Measurements from ENCODE around the gene RFNG. TPM values are rescaled to one million over a fixed set of nuclear protein-coding genes. Genes with fewer than 3 reads are reported as not detected.
A peak's percentile ranks its signal among the peaks of the same experiment; 100 is the strongest.

RFNG gene
- total and polyA plus RNA-seq, 2 of the 13 experiments (the other 11 are each of a cell fraction or from before 2014, with no cell fraction given): 61.4 to 64.0 TPM

- peak; percentile 66; the same call in 1 of the 2 replicates for TF ChIP-seq HNRNPL (IDR thresholded peaks at IDR 0.05; ENCODE audit: low read depth, low read length)
- TF ChIP-seq ZFP91 (CRISPR knock-in tag; IDR thresholded peaks at IDR 0.05; ENCODE audit: borderline replicate concordance): no peak
- TF ChIP-seq RBM39 (IDR thresholded peaks at IDR 0.05; ENCODE audit: low read depth, low read length, poor library complexity, severe bottlenecking): peak; percentile 85
- no peak for TF ChIP-seq FIP1L1 (IDR thresholded peaks at IDR 0.05; ENCODE audit: borderline replicate concordance, insufficient read depth, low read depth, low read length)
- peak; percentile 4 for TF ChIP-seq TAF15 (IDR thresholded peaks at IDR 0.05; ENCODE audit: low read depth, low read length, poor library complexity, severe bottlenecking)
- peak; percentile 6; the same call in 1 of the 2 replicates for TF ChIP-seq ZBTB38 (CRISPR knock-in tag; IDR thresholded peaks at IDR 0.05)
- TF ChIP-seq ZBTB33 (CRISPR knock-in tag; IDR thresholded peaks at IDR 0.05): peak; percentile 77; the same call in 1 of the 2 replicates
- no peak for TF ChIP-seq ZBTB25 (CRISPR knock-in tag; IDR thresholded peaks at IDR 0.05)
- no peak for TF ChIP-seq NONO (IDR thresholded peaks at IDR 0.05)
- peak; percentile 51; the same call in 1 of the 2 replicates for TF ChIP-seq NONO (CRISPR knock-in tag; conservative IDR thresholded peaks at IDR 0.05)
Measured at GRCh38 chr17:82012640-82013295, 38.8 kb downstream of the RFNG start (continued).
